Breast epithelium (tissue), 3 donors: ENCODE data around the gene PRKG1.
A peak's percentile ranks its signal among the peaks of the same experiment; 100 is the strongest.

Source experiments
- POLR2A ChIP-seq: fragments of 450-650 bp; IDR thresholded peaks from one replicate; pipeline ENCODE4 v1.6.1; 2016; ENCODE audit warnings: antibody characterized with exemption, mild to moderate bottlenecking, moderate library complexity
- POLR2AphosphoS5 ChIP-seq, 3 donors: sonication (generic); formaldehyde crosslinking; IDR thresholded peaks; one replicate each; pipeline ENCODE4 v1.6.1; 2017; ENCODE audit warnings: antibody characterized with exemption in 3 of 3
- TF ChIP-seq, protein P1 (sequence below), 3 donors: fragments of 450-650 bp; IDR thresholded peaks; one replicate each; pipeline ENCODE4 v1.5.1; 2016 to 2017; ENCODE audit warnings: antibody characterized with exemption in 3 of 3, mild to moderate bottlenecking in 3 of 3, moderate library complexity in 3 of 3

DNA sequence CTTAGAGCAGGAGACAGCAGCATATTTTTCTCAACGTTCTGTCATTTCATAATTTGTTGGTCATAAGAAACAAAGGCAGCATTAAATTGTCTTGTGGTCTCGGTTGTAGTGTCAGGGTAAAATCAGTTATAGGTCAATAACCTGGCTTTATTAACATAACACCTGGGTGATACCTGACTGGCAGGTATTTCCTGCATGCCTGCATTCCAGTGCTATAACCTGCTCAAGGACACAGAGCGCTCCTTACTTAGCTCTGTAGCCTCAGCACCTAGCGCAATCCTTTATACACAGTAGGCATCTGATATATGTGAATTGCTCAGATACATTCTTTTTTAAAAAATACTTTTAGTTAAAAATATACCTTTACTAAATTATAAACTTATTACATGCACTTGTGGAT lies 38.9 kb upstream of the PRKG1 start:
- TF ChIP-seq, protein P1, sequence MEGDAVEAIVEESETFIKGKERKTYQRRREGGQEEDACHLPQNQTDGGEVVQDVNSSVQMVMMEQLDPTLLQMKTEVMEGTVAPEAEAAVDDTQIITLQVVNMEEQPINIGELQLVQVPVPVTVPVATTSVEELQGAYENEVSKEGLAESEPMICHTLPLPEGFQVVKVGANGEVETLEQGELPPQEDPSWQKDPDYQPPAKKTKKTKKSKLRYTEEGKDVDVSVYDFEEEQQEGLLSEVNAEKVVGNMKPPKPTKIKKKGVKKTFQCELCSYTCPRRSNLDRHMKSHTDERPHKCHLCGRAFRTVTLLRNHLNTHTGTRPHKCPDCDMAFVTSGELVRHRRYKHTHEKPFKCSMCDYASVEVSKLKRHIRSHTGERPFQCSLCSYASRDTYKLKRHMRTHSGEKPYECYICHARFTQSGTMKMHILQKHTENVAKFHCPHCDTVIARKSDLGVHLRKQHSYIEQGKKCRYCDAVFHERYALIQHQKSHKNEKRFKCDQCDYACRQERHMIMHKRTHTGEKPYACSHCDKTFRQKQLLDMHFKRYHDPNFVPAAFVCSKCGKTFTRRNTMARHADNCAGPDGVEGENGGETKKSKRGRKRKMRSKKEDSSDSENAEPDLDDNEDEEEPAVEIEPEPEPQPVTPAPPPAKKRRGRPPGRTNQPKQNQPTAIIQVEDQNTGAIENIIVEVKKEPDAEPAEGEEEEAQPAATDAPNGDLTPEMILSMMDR (IDR thresholded peaks at IDR 0.05) = no peak
- TF ChIP-seq POLR2AphosphoS5 (IDR thresholded peaks at IDR 0.05) (peak in 1 of 3 donors; percentile 62), POLR2A (no peak)
